HG02571 (cell line): ENCODE results near the gene CDC6.

Experiments
- ATAC-seq: cut with Tn5 transposase; IDR thresholded peaks from one replicate; pipeline ENCODE4 v1.9.1; 2021; ENCODE audit warnings: mild to moderate bottlenecking, moderate library complexity; ENCODE audit not compliant: unreplicated experiment

Gene CDC6

DNA sequence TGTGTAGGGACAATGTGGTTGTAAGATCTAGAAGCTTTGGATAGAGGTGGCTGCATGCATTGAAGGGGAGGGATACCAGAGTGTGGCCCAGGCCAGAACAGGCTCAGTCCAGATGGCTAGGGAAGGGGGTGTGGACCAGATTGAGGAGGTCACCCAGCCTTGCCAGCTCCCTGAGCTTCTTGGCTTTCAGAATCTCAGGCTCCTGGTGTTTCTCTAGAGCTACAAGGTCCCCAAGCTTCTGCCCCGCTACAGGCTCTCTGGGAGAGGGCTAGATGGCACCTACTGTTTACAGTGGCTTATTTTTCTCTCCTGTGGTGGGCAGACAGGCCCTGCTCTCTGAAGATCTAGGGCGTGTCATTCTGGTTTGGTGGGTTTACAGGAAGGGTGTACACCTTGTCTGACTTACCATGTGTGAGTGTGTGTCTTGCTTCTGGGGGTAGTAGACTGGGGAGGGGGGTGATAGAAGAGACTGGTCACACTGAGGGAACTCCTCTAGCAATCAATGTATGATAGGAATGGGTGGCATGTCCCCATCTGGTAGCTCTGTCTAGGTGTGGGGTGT lies 22.4 kb downstream of the CDC6 start:
- ATAC-seq: no peak

DNA sequence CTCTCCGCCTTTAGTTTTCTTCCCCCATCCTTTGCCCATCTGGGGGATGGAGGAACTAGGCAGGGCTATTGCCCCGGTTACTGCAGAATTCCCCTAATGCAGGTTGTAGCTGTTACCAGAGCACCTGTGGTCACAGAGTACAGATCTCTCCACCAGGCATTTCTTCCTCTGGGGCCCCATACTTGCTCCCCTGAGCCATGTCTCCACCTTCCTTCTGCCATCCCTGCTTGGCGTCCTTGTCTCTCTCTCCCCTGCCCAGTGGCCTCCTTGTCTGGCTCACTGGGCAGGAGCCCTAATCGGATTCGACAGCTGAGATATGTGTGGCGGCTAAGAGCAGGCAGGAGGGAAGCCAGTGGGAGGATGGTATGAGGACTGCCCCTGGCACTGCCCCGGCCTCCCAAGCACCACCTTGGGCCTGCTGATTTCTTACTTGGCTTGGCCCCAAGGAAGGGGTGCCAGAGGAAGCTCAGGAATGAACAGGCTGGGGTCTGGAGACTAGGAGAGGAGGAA lies 23.3 kb downstream of the CDC6 start:
- no peak for ATAC-seq

DNA sequence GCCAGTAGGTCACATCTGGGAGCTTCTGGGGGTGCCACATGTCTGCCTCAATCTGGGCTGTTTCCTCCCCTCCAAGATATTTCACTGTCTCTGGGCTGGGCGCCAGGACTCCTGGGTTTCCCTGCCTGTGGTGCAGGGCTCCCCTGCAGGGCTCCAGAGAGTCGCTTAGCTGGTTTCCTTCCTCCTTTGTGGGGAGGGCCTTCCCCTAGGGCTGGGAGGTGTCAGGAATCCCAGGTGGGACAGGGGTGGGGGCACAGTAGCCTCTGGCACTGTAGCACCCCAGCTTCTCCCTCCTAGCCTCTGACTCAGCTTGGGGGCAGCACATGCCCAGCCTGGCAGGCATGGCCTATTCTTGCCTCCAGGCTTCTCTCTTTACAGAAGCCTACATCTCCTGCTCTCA lies 23.9 kb downstream of the CDC6 start:
- no peak for ATAC-seq

DNA sequence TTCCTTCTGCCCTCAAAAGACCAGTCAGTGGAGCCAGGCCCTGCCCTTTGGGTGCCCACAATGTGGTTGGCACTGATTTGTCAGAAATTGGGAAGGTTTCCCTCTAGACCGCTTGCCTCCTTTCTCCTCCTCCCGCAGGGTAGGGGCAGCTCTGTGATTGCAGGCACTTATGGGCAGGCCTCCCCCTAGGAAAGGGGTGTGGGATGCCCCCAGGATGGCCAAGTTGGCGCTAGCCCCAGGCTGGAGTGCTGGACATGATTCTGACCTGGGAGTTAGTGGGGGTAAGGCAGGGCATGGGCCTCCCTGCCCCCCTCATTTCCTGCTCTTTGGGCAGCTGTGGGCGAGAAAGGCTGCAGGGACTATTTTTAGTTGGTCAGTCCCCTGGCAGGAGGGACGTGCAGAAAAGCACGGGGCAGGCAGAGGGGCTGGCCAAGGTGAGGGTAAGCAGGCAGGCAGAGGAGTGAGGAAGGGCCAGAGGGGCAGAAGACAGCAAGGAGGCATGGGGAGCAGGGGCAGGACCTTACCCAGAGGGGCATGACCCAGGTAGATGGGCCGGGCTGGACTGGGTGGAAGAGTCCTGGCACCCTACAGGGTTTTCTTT lies 24.6 kb downstream of the CDC6 start:
- no peak for ATAC-seq

DNA sequence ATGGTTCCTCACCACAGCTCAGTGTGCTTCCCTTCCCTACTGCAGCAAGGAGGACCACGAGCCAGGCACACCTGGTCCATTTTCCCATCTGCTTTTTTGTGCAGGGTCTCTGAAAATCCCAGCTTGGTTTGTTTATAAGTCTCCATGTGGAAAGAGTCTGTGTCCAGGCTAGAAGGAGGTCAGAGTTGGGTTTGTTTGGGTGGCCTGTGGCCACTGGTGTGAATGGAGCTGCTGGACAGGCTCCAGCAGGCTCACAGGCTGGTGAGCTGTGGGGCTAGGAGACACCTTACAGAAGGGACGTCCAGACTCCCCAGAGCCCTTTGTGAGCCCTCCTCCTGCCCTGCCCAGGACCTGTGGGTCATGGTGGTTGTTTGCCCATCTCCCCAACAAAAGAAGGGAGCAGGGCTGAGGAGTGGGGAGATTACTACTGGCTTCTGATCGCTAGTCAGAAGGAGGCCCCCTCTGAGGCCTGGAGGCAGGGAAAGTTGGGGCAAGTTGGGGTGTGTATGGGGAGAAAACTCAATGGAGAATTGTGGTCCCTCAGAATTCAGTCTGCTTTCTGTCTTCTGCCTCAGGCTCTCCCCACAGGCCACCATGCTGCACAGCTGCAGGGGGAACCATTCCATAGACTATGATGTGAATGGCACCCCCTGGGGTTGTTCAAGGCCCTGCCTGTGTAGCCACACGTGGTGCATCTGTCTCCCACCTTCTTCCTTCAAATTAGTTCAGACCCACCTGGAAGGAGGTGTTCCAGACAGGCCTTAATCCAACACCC lies 25.4 kb downstream of the CDC6 start:
- ATAC-seq: no peak

DNA sequence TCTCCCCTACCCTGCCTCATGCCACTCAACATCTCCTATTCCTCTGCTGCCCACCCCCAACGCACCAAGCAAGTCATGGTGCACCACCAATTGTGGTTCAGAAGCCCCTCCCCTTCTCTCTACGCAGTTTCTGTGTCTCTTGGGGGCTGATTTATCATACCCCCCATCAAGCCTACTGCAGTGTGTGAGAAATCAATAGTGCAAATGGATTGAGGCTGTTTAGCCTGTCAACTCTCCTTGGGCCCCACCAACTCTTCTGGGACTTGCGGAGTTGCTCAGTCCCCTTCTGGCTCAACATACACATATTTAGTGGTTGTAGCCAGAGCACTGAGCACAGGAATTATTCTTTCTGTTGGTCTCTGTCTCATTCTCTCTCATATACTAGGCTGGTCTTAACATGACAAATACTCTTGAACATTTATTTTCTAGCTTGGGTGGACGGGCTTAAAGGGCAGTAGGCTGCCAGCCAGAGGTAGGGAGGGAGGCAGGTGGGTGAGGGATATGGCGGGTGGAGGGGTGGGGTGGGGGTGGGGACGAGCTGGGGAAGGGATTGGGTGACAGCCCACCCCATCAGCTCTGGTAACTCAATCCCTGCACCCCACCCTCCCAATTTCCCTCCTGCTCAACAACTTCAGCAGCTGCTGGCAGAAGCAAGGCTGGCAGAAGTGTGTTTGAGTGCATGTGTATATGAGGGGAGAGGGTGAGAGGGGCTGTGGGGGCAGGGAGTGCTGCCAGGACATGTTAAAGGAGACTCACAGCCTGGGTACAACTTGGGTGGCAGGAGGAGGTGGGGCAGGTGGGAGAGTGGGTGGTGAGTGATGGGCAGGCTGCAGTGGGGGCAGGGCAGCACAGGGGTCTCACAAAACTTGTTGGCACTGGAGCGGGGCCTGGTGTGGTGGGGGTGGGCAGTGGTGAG lies 26.2 kb downstream of the CDC6 start:
- no peak for ATAC-seq

DNA sequence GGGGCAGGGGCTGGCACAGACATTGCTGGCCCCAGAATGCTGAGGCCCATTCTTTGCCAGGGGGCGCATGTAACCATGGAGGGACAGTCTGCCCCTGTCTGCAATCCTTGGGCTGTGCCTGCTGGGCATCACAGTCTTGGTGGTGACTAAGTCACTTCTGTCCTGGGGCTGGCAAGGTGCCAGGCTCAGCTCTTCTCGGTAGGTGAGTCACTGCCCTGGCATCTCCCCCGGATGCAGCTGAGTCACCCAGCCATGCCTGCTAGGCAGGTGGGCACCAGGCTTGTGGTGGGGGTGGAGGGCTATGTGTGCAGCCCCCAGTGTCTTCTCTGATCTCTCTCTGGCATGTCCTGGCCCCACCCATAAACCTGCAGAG lies 26.9 kb downstream of the CDC6 start:
- ATAC-seq: no peak

DNA sequence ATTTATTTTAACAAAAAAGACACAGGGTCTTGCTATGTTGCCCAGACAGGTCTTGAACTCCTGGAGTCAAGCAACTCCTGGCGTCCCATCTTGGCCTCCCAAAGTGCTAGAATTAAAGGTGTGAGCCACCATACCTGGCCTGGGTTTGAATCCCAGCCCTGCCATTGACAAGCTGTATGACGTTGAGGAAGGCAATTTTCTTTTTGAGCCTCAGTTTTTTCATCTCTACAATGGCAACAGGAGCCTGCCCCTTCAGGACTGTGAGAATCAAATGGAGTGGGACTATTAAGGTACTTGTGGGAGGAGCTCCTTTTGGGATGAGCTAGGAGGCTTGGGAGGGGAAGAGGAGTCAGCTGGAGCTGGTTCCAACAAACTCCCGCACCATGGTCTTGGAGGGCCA lies 27.5 kb downstream of the CDC6 start:
- no peak for ATAC-seq

DNA sequence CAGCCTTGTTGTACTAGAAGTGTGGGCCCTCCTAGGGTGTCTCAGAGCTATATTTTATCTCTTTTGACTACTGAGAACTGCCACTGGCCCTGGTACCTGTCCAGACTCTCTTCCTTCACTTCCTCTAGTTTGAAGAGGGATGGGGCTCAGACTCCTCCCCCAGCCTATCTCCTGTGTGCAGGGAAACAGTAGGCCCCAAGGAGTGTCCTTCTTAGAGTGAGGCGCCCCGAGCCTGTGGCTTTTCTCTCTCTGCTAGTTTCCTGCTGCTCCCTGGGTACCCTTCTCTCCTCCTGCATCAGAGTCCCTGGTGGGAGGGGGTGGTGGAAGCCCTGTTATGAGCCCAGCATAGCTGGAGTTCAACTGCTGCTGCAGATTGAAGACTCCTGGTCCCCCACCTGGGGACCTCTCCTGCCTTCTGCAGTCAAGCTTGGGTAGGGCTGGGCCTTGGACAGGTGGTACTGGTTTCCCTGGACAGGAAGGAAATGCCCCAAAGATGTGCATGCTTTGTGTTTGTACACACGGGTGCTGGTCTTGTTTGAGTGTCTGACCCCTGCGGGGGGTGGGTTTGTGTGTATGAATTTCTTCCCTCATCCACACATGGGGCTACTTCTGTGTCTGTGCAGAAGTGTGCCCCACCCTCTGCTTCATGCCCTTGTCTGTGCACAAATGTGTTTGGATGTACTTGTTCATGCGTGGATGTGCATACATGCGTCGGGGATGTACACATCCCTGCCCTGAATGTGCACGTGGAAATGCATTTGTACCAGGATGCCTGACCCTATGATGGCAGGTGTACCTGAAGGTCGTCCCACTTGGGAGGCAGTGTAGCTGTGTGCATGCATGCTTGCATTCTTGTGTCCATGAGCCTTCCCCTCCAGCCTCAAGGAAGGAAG lies 28.2 kb downstream of the CDC6 start:
- ATAC-seq: no peak

DNA sequence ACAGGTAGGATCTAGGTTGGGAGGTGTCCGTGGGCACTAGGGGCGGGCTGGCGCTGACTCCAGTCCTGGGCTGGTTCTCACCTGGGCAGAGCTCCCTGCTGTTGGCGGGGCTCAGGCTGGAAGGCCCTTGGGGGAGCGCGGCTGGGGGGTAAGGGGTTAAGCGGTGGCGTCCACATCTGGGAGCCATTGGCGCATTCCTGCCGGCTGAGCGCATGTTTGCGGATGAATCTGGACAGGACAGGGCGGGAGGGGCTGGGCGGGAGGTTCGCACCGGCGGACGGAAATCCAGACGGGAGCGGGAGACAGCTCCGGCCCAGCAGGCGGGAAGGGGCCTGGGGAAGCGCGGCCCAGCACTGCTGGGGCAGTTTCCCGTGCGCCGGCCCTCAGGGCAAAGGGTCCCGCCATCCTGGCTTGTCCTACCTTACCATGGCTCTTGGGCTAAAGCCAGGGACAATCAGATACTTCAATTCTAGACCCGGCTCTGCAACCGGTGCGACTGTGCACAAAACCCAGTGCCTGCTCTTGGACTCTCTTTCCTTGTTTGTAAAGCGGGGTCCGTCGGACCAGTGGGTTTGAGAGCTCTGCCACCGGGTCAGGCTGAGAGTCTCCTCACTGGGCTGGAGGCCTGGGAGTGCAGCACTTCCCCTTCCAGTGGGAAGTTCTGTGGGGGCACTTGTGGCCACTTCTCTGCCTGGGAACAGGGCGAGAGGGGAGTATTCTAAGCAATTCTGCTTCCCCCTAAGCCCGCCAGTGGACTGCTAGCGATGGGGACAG lies 29.1 kb downstream of the CDC6 start:
- no peak for ATAC-seq

DNA sequence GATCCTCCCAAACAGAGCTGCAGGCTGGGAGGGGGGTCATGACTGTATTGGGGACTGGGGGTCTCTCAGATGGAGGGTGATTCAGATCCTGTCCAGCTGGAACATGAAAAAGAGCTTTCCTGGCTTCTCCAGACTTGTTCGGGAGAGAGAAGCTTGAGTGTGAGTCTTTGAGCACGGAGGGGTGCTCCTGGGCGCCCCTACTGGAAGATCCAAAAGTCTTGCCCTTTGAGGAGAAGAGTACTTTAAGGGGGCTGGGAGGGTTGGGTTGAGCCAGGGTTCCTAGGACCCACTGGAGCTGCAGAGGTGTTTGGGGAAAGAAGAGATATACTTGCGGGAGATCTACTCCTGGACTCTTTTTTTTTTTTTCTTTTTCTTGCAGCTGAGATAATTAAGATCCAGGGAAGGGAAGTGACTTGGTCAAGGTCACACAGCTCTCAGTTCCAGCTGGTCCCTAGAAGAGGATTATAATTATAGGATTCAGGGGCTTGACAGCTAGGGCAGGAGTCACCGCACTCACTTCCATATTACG lies 29.7 kb downstream of the CDC6 start:
- no peak for ATAC-seq

DNA sequence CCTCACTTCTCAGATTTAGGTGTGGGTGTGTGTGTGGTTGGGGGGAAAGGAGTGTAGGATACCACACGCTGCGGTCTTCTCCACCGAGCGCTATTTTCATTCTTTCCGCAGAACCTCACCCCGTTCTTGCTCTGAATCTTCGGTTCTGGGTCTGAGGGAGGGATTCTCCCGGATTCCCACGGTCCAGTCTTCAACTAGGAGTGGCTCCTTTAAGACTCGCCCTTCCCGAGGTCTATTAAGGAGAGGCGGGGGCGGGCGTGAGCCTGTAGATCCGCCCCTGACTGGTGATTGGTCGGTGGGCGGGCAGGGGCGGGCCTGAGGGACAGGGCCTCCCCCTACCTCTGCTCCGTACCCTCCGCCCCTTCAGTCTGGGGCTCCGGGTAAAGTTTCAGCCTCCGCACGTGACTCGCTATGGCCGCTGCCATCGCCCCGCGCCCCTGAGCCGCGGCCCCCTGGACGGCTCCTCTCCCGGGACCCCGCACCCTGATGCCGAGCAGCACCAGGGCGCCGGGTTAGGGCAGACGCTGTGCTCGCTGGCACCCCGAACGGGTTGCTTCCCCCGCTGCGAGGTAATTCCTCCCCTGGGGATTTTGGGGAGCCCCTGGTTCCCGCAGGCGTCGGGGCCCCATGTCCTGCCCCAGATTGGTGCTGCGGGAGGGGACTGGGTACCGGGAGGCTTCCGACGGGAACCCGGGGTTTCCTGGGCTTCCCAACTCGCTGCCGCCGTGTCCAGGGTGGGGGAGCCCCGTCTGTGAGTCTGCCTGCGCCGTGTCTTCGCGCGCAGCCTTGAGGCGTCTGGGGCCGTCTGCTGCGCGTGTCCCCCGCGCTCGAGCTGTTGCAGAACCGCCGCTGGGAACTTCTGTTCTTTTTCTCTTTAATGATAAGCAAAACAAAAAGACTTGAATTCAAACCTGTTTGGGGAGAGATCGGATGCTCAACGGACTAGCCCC lies 30.5 kb downstream of the CDC6 start:
- ATAC-seq: peak; percentile 56

DNA sequence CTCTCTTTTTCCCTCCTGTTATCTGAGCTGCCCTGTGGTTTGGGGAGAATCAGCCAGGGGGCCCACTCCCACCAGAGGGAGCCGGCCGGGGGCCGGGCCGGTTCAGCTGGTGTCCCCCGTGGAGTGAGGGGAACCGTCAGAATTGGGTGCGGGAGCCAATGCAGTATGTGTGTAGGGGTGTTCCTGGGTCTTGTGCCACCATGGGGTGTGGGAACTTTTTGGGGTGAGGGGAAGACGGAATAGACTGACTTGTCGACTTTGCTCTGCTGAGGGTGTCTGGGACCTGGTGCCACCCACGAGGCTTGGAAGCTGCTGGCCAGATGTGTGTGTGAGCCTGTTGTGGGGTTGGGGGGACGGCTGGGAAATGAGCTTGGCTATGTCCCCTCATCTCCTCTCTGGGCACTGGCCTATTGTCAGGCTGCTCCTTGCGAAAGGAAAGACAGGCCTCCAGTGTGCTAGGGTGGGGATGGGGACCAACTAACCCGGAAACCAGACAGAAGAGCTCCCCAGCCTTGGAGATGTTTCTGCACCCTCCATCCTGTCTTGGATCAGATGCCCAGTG lies 31.2 kb downstream of the CDC6 start:
- ATAC-seq: no peak

DNA sequence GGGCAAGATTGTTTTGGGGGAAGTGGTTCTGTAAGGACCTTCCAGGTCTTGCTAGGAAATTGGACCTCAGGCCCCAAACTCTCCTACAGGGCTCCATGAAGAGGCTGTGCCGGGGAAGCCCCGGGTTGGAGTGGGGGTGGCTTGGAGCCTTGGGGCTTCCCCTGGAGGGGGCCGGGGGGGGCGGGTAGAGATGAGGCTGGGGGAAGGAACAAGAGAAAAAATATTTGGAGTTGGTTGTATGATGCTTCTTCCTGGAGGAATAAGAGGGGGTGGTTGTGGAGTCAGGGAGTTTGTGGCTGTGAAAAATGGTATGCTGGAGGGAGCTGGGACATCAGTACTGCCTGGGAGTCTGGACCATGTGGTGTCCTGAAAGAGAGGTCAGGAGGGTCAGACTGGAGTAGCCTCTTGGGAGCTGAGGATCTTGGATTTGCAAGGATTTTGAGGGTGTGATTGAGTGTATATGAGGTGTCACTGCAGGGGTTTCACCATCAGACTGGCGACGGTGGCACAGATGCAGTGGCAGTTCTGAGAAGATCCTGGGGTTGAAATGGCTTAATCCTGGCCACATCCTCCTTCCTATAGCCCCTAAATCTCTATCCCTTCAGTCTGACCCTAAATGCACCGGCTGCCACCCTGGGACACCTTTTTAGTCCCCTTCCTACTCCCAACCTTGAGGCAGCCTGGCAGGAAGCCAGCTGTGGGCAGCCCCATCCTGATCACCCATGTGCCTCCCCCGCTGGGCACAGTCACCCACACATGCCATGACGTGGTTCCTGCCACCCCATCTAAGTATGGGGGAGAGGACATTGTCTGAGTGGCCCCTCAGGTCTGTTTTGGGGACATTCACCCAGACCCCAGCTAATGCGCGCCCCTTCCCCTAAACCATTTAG lies 32.2 kb downstream of the CDC6 start:
- no peak for ATAC-seq

DNA sequence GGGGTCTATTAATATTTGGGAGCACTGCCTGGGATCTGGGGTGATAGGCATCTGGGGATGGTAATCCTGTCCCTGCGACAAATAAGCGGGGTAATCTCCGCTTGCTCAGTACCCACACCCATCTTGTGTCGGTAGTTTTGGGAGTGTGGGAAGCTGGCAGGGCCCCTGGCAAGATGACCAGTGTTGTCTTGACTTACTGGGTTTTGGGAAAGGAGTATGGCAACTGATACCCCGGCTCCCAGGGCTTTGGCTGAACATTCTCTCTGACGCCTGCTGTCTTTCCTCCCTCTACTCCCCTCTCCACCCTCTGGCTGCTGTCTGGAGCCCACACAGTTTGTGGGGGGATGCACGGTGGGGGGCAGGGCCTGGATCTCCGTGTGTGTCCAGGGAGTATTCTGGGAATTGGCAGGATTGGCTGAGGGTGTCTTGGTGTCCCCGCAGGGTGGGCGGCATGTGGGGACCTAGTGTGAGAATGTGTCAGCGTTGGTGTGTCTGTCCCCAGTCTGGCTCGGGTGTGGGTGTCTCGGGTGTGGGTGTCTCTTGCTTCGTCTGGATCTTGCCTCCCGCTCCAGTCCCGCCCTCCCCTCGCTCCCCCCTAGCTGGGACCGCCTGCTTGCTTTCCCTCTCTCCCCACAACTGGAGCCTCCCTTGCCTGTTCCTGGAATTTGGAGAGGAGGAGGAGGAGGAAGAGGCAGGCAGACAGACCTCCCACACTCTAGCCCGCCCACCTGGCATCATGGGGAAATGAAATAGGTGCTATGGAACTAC lies 33.3 kb downstream of the CDC6 start:
- ATAC-seq: no peak

DNA sequence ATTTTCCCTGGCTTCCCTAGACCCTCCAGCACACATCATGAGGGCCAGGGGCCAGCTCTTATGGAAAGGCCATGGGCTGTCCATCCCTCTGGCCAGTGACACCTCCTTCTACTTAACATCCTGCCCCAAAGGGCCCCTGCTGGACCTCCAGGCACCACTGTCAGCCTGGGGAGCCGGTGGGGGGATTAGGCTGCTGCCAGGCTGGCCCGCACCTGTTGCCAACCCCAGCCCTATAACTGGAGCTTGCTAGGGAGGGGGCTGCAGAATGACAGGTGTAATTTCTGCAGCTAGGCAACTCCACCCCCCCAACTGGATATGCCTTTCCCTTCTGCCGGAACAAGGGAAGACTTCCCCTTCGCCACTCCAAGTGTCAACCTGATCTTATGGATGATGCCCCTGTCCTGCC lies 33.8 kb downstream of the CDC6 start:
- ATAC-seq: no peak
